HG02885 (cell line): Measurements from ENCODE around the gene FAM216A.
A peak's percentile ranks its signal among the peaks of the same experiment; 100 is the strongest.
"Not testable (repeated sequence)": the region's sequence is repeated elsewhere in the genome, so short reads cannot be mapped to it uniquely, and the experiment has no call there.

Source experiments
- ATAC-seq: cut with Tn5 transposase; IDR thresholded peaks from one replicate; pipeline ENCODE4 v1.9.1; 2021; ENCODE audit warnings: mild to moderate bottlenecking; ENCODE audit not compliant: unreplicated experiment, poor library complexity

The FAM216A gene

GRCh38 chr12:110468214-110469048, at the start of gene FAM216A, which contains the start of gene GPN3:
Gene FAM216A, plus strand, starts transcription at chr12:110468845. Its CDS starts 31 bp downstream, at chr12:110468876.
Gene GPN3, minus strand, starts transcription at chr12:110468257. Its CDS starts 54 bp downstream, at chr12:110468203.
- ATAC-seq: peak; percentile 82

DNA sequence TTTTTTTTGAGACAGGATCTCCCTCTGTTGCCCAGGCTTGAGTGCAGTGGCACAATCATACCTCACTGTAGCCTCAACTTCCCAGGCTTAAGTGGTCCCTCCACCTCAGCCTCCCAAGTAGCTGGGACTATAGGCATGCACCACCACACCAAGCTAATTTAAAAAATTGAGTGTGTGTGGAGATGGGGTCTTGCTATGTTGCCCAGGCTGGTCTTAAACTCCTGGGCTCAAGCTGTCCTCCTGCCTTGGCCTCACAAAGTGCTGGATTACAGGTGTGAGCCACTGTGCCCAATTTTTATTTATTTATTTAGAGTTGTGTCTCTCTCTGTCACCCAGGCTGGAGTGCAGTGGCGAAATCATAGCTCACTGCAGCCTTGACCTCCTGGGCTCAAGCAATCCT, 48.0 kb upstream of the FAM216A start:
- ATAC-seq: not testable (repeated sequence)

GRCh38 chr12:110421159-110421661, 47.4 kb upstream of the FAM216A start:
- no peak for ATAC-seq

GRCh38 chr12:110421701-110422100, 46.9 kb upstream of the FAM216A start:
- ATAC-seq: no peak

GRCh38 chr12:110424237-110424636, 44.4 kb upstream of the FAM216A start:
- no peak for ATAC-seq

DNA sequence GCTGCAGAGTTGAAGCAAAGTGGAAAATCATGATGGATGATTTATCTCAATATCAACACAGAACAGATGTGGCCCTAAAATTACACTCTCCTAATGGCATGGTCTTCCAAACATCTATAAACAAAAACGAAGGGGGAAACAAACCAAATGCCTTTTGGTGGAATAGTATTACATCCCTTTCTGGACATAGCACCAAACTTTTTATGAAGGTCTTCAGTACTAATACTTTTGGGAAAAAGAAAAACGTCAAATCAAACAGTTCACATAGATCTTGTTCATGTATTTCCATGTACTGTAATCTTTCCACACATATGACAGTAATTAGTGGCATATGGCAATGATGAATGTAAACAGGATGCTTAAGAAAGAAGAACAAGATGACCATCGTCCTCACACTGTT, 42.2 kb upstream of the FAM216A start:
- ATAC-seq: no peak

- not testable (repeated sequence) for ATAC-seq
These were observed 39.0 kb upstream of the FAM216A start for GRCh38 chr12:110429676-110430075.

GRCh38 chr12:110431957-110432587, 36.6 kb upstream of the FAM216A start:
- ATAC-seq: no peak

GRCh38 chr12:110436231-110436630, 32.4 kb upstream of the FAM216A start:
- no peak for ATAC-seq

GRCh38 chr12:110444455-110444854, 24.2 kb upstream of the FAM216A start:
- ATAC-seq: no peak

- ATAC-seq: peak; percentile 96
These were observed 18.7 kb upstream of the FAM216A start, which contains the start of gene ARPC3 for GRCh38 chr12:110449799-110450497. Gene ARPC3, minus strand, starts transcription at chr12:110450337. Its CDS starts 77 bp downstream, at chr12:110450260.

GRCh38 chr12:110451263-110451662, 17.4 kb upstream of the FAM216A start:
- ATAC-seq: no peak

GRCh38 chr12:110453569-110454296, 14.9 kb upstream of the FAM216A start:
- ATAC-seq: no peak

- no peak for ATAC-seq
These were observed 9.9 kb upstream of the FAM216A start for GRCh38 chr12:110458756-110459155.

DNA sequence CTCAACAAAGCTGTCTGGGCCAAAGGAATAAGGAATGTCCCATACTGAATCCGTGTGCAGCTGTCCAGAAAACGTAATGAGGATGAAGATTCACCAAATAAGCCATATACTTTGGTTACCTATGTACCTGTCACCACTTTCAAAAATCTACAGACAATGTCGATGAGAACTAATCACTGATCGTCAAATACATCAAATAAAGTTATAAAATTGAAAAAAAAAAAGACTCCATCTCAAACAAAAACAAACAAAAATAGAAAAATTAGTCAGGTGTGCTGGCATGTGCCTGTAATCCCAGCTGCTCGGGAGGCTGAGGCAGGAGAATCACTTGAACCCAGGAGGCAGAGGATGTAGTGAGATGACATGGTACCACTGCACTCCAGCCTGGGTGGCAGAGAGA, 7.5 kb upstream of the FAM216A start:
- not testable (repeated sequence) for ATAC-seq

DNA sequence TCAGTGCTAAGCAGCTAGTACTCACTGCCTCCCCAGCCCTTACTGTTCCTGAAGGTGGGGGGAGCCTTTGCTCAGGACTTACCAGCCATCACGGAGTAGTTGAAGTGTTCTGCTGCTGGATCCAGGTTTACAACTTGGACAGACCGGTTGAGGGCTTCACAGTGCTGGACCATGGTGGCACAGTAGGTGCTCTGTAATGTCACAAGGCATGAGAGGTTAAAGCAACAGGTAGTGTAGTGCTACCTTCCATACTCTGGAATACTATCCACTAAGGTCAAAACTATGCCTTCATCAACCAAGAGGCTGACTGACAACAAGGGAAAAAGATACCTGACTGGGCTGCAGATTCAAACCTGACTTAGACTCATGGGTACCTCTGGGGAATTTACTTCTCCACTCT, 3.6 kb upstream of the FAM216A start:
- no peak for ATAC-seq

DNA sequence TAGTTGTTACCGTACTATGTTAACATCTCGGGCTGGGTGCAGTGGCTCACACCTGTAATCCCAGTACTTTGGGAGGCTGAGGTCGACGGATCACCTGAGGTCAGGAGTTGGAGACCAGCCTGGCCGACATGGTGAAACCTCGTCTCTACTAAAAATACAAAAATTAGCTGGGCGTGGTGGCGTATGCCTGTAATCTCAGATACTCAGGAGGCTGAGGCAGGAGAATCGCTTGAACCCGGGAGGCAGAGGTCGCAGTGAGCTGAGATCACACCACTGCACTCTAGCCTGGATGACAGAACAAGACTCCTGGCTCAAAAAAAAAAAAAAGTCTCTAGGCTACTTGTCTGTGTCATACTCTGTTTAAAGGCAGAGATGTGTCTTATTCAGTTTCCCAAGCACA, 2.9 kb upstream of the FAM216A start:
- not testable (repeated sequence) for ATAC-seq

DNA sequence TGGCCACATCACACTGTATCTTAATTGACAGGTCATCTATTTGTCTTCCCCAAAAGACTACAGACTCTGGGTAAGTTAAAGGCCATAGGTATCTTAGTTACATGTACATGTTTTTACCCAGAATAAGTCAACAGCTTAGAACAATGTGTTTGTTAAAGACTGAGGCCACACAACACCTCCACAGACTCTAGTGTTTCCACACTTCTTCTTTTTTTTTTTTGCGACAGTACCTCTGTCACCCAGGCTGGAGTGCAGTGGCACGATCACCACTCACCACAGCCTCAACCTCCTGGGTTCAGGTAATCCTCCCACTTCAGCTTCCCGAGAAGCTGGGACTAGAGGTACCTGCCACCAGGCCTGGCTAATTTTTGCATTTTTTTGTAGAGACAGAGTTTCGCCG, 1.9 kb upstream of the FAM216A start:
- no peak for ATAC-seq

- no peak for ATAC-seq
These were observed 815 bp upstream of the FAM216A start for GRCh38 chr12:110467847-110468213.

GRCh38 chr12:110475426-110475825, 6.8 kb downstream of the FAM216A start:
- ATAC-seq: no peak
